ENCODE results near the gene ZSCAN5A. TPM values are rescaled to one million over a fixed set of nuclear protein-coding genes. Genes with fewer than 3 reads are reported as not detected.

ZSCAN5A gene
- total and polyA plus RNA-seq, 2 of the 13 experiments (the other 11 are each of a cell fraction or from before 2014, with no cell fraction given) = 9.5 to 17.8 TPM

- TF ChIP-seq DZIP1 (CRISPR knock-in tag; IDR thresholded peaks at IDR 0.05) (no peak), ZNF335 (CRISPR knock-in tag; IDR thresholded peaks at IDR 0.05) (no peak), GZF1 (CRISPR knock-in tag; IDR thresholded peaks at IDR 0.05) (no peak), FOXC1 (CRISPR knock-in tag; IDR thresholded peaks at IDR 0.05; ENCODE audit: borderline replicate concordance) (no peak), AKAP8 (CRISPR knock-in tag; IDR thresholded peaks at IDR 0.05) (no peak), ATF4 (CRISPR knock-in tag; IDR thresholded peaks at IDR 0.05) (no peak), XBP1 (CRISPR knock-in tag; IDR thresholded peaks at IDR 0.05) (no peak), ZNF720 (CRISPR knock-in tag; IDR thresholded peaks at IDR 0.05) (no peak), ZNF547 (CRISPR knock-in tag; IDR thresholded peaks at IDR 0.05) (no peak), CREB1 (IDR thresholded peaks at IDR 0.05) (no peak), CREB1 (CRISPR knock-in tag; IDR thresholded peaks at IDR 0.05) (no peak), ELK4 (CRISPR knock-in tag; IDR thresholded peaks at IDR 0.05; ENCODE audit: borderline replicate concordance) (no peak), E2F1 (CRISPR knock-in tag; IDR thresholded peaks at IDR 0.05) (no peak), FOXK1 (CRISPR knock-in tag; IDR thresholded peaks at IDR 0.05; ENCODE audit: borderline replicate concordance, low read depth) (0 out of 2 replicates have a peak, but pooled peaks have one; percentile 34), ZNF839 (CRISPR knock-in tag; IDR thresholded peaks at IDR 0.05; ENCODE audit: borderline replicate concordance) (no peak), SOX5 (CRISPR knock-in tag; IDR thresholded peaks at IDR 0.05; ENCODE audit: borderline replicate concordance) (no peak; the same call in 1 of the 2 replicates), XRCC5 (optimal IDR thresholded peaks at IDR 0.05; ENCODE audit: low read length) (no peak), ZNF431 (CRISPR knock-in tag; IDR thresholded peaks at IDR 0.05; ENCODE audit: borderline replicate concordance, low read depth) (no peak), SOX13 (IDR thresholded peaks at IDR 0.05) (no peak), SOX13 (CRISPR knock-in tag; conservative IDR thresholded peaks at IDR 0.05 in 1 of 2, IDR thresholded peaks at IDR 0.05 in 1 of 2) (peak in 1 of 2 experiments; percentile 20; a peak in 1 of 4 replicates), ZBTB4 (CRISPR knock-in tag; IDR thresholded peaks at IDR 0.05; ENCODE audit: borderline replicate concordance) (peak; percentile 34; the same call in 1 of the 2 replicates)
Measured at GRCh38 chr19:56316728-56317127, 2.1 kb upstream of the ZSCAN5A start (continued).

Data from HepG2 (cell line).